HG03354 (cell line): Measurements from ENCODE around the gene FCN3.
A peak's percentile ranks its signal among the peaks of the same experiment; 100 is the strongest.
"Not testable (repeated sequence)": the region's sequence is repeated elsewhere in the genome, so short reads cannot be mapped to it uniquely, and the experiment has no call there.

Experiments used
- ATAC-seq: cut with Tn5 transposase; IDR thresholded peaks from one replicate; pipeline ENCODE4 v1.9.1; 2021; ENCODE audit warnings: mild to moderate bottlenecking; ENCODE audit not compliant: unreplicated experiment, poor library complexity, severe bottlenecking

The FCN3 gene

GRCh38 chr1:27374362-27375086 lies at the start of gene FCN3:
Gene FCN3 (minus strand): TSS chr1:27374824. CDS start chr1:27374818, 6 bp downstream.
- ATAC-seq, result no peak

- ATAC-seq, result no peak
Measured at GRCh38 chr1:27423709-27424108, 49.1 kb upstream of the FCN3 start.

GRCh38 chr1:27418326-27419185 lies 43.9 kb upstream of the FCN3 start:
- ATAC-seq, result no peak

- ATAC-seq, result no peak
Measured at GRCh38 chr1:27417713-27418112, 43.1 kb upstream of the FCN3 start.

- ATAC-seq, result no peak
Measured at GRCh38 chr1:27416387-27417111, 41.9 kb upstream of the FCN3 start.

GRCh38 chr1:27414091-27414490 lies 39.5 kb upstream of the FCN3 start:
- ATAC-seq, result no peak

GRCh38 chr1:27413004-27413403 lies 38.4 kb upstream of the FCN3 start:
- ATAC-seq, result no peak

GRCh38 chr1:27412502-27412901 lies 37.9 kb upstream of the FCN3 start:
- no peak for ATAC-seq

GRCh38 chr1:27410709-27411108 lies 36.1 kb upstream of the FCN3 start:
- no peak for ATAC-seq

- no peak for ATAC-seq
Measured at GRCh38 chr1:27409669-27410068, 35.0 kb upstream of the FCN3 start.

- ATAC-seq, result no peak
Measured at GRCh38 chr1:27408151-27408550, 33.5 kb upstream of the FCN3 start.

- ATAC-seq, result not testable (repeated sequence)
Measured at GRCh38 chr1:27406791-27407190, 32.2 kb upstream of the FCN3 start.

GRCh38 chr1:27406362-27406680 lies 31.7 kb upstream of the FCN3 start:
- no peak for ATAC-seq

- ATAC-seq, result not testable (repeated sequence)
Measured at GRCh38 chr1:27405598-27406361, 31.2 kb upstream of the FCN3 start.

GRCh38 chr1:27405074-27405473 lies 30.4 kb upstream of the FCN3 start:
- ATAC-seq, result no peak

- no peak for ATAC-seq
Measured at GRCh38 chr1:27403931-27404330, 29.3 kb upstream of the FCN3 start.

- ATAC-seq, result peak; percentile 68
Measured at GRCh38 chr1:27403065-27403726, 28.6 kb upstream of the FCN3 start.

- no peak for ATAC-seq
Measured at GRCh38 chr1:27402349-27402754, 27.7 kb upstream of the FCN3 start.

GRCh38 chr1:27400963-27401341 lies 26.3 kb upstream of the FCN3 start:
- ATAC-seq, result no peak
